OCI-LY1 (cell line): Measurements from ENCODE around the gene KIF23.

Experiments
- CTCF ChIP-seq: fragments of 200-600 bp; sonication (generic), shearing (Covaris generic); IDR thresholded peaks from 2 replicates; pipeline ENCODE4 v1.5.1; 2017; ENCODE audit warnings: mild to moderate bottlenecking, antibody characterized with exemption, low read length, moderate library complexity, mixed read lengths
- EZH2 ChIP-seq: fragments of 200-600 bp; sonication (generic), shearing (Covaris generic); IDR thresholded peaks from 2 replicates; pipeline ENCODE4 v1.8.0; 2017; ENCODE audit warnings: borderline replicate concordance, mixed run types, mild to moderate bottlenecking, antibody characterized with exemption, low read length, moderate library complexity, mixed read lengths

DNA sequence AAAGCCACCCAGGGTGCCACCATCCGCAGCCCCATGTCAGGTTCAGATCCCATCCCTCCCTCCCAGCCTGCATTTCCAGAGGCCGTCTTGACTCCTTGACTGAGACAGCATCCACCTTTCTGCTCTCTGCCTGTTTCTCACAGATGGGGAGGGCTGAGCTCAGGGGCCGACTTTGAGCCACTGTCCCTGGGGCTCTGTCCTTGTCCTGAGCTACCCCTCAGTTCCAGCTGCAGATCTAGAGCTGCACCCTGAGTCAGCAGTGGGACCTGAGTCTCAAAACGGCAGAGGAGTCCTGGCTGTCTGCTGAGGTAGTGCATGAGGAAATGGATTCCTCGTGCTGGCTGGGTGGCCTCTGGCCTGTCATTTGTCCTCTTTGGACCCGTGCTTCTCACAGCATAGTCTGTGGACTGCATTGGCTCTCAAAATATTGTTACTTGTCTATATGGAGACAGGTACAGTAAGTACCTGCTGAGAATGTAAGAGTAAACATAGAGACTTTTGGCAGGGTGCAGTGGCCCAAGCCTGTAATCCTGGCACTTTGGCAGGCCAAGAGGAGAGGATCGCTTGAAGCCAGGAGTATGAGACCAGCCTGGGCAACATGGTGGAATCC, 60.8 kb downstream of the KIF23 start:
- TF ChIP-seq CTCF (no peak), EZH2 (no peak)
